Mesothelial cell of epicardium (in vitro differentiated cells): ENCODE data around the gene TM9SF4. TPM values are rescaled to one million over a fixed set of nuclear protein-coding genes. Genes with fewer than 3 reads are reported as not detected.

Experiments
- DNase-seq, 2 experiments: peaks; one replicate each; pipeline ENCODE4 v3.0.0; 2021; ENCODE audit warnings: low spot score in 2 of 2; ENCODE audit not compliant: unreplicated experiment in 2 of 2
- H3K27ac Mint-ChIP-seq: 2 replicates; pipeline ENCODE4 v1.8.0; 2021; ENCODE audit warnings: mixed read lengths
- H3K27me3 Mint-ChIP-seq: 2 replicates; pipeline ENCODE4 v1.8.0; 2021; ENCODE audit warnings: low read depth, mixed read lengths
- H3K36me3 Mint-ChIP-seq: 2 replicates; pipeline ENCODE4 v1.8.0; 2021; ENCODE audit warnings: mixed read lengths
- H3K4me1 Mint-ChIP-seq: 2 replicates; pipeline ENCODE4 v1.8.0; 2021; ENCODE audit warnings: mixed read lengths
- H3K4me3 Mint-ChIP-seq: 2 replicates; pipeline ENCODE4 v1.8.0; 2021; ENCODE audit warnings: mild to moderate bottlenecking, moderate library complexity, mixed read lengths
- H3K9me3 Mint-ChIP-seq: 2 replicates; pipeline ENCODE4 v1.8.0; 2021; ENCODE audit warnings: mixed read lengths
- total RNA-seq: library from RNA; stranded (reverse); gene quantifications from 3 replicates; pipeline ENCODE4 v1.2.1, GENCODE V29; 2021
- TF ChIP-seq, protein P1 (sequence below): fragments of 200-600 bp; sonication (generic); IDR thresholded peaks from one replicate; pipeline ENCODE4 v1.5.0; 2021; ENCODE audit warnings: antibody characterized with exemption; ENCODE audit not compliant: unreplicated experiment

The TM9SF4 gene
- total RNA-seq, 1 donor from 2014 or later, result 77.8 TPM

- TF ChIP-seq, protein P1, sequence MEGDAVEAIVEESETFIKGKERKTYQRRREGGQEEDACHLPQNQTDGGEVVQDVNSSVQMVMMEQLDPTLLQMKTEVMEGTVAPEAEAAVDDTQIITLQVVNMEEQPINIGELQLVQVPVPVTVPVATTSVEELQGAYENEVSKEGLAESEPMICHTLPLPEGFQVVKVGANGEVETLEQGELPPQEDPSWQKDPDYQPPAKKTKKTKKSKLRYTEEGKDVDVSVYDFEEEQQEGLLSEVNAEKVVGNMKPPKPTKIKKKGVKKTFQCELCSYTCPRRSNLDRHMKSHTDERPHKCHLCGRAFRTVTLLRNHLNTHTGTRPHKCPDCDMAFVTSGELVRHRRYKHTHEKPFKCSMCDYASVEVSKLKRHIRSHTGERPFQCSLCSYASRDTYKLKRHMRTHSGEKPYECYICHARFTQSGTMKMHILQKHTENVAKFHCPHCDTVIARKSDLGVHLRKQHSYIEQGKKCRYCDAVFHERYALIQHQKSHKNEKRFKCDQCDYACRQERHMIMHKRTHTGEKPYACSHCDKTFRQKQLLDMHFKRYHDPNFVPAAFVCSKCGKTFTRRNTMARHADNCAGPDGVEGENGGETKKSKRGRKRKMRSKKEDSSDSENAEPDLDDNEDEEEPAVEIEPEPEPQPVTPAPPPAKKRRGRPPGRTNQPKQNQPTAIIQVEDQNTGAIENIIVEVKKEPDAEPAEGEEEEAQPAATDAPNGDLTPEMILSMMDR, result no peak
- no peak overlapping the region for H3K27ac Mint-ChIP-seq
- no peaks in the 10 kb centered on the region for H3K4me1 Mint-ChIP-seq
- H3K27me3 Mint-ChIP-seq, result no peaks in the 10 kb centered on the region
- peaks cover 72% of the 10 kb centered on the region for H3K36me3 Mint-ChIP-seq
- no peak overlapping the region for H3K4me3 Mint-ChIP-seq
- no peak for DNase-seq
- no peaks in the 10 kb centered on the region for H3K9me3 Mint-ChIP-seq
These were observed 35.6 kb downstream of the TM9SF4 start for GRCh38 chr20:32144898-32145662.

DNA sequence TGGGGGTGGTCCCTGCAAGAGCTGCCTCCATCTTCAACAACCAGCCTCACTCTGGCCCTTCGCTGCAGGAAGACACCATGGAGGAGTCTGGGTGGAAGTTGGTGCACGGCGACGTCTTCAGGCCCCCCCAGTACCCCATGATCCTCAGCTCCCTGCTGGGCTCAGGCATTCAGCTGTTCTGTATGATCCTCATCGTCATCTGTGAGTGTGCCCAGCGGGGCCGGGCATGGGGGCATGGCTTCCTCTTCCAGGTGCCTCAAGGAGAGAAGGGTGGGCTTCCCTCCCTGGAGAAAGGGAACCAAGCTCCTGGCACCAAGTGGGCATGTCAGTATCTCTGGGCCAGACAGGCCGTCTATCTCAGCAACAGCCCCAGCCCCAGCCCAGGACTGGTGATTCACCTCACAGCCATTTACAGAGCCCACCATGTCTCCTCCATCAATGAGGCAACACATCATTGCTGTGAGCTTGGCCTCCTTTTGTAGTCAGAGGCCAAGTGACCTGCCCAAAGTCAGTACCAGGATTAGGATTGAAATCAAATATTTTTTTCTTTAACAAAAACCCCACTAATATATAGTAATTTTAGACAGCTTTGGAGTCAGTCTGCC is 40.2 kb downstream of the TM9SF4 start:
- Mint-ChIP-seq H3K36me3 (peaks cover 66% of the 10 kb centered on the region), H3K4me3 (no peak overlapping the region), H3K27me3 (no peaks in the 10 kb centered on the region), H3K4me1 (no peaks in the 10 kb centered on the region), H3K27ac (no peak overlapping the region), H3K9me3 (no peaks in the 10 kb centered on the region)
- TF ChIP-seq, protein P1, result no peak
- no peak for DNase-seq

GRCh38 chr20:32150291-32150848 is 40.9 kb downstream of the TM9SF4 start:
- no peaks in the 10 kb centered on the region for H3K27me3 Mint-ChIP-seq
- H3K4me1 Mint-ChIP-seq, result no peaks in the 10 kb centered on the region
- no peak for DNase-seq
- peaks cover 66% of the 10 kb centered on the region for H3K36me3 Mint-ChIP-seq
- no peak overlapping the region for H3K27ac Mint-ChIP-seq
- TF ChIP-seq, protein P1, result no peak
- no peak overlapping the region for H3K4me3 Mint-ChIP-seq
- no peaks in the 10 kb centered on the region for H3K9me3 Mint-ChIP-seq

DNA sequence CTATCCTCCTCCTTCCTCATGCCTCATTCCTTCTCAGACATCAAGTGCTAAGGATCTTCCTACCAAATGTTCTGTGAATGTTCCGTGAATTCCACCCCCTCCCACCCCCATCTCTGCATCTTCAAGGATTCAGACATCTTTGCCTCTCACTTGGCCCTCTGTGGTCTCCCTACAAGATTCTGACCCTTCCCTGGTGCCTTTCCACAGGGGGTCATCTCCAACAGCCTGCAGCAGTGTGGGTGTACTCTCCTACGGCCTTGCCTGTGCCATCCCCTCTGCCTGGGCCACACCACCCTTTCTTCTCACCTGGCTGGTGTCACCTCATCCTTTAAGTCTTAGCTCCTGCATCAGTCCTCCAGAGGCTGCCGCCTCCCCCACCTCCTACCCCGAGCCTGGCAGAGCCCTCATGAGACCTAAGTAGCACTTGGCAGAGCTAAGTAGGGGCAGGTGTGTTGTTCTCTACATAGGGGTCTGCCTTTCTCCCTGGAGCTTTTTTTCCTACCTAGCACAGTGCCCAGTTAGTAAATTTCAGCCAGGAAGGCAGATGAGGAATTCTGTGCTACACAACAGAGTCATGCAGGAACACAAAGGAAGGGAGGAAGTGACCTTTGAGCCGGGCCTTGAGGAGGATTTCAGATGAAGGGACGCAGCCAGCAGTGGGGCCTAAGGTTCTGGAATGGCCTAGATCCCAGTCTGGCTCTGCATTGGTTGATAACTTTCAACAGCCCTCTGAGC is 43.1 kb downstream of the TM9SF4 start:
- H3K36me3 Mint-ChIP-seq, result peaks cover 55% of the 10 kb centered on the region
- H3K4me3 Mint-ChIP-seq, result no peak overlapping the region
- TF ChIP-seq, protein P1, result no peak
- no peak overlapping the region for H3K27ac Mint-ChIP-seq
- H3K4me1 Mint-ChIP-seq, result no peaks in the 10 kb centered on the region
- DNase-seq, result no peak
- no peaks in the 10 kb centered on the region for H3K27me3 Mint-ChIP-seq
- H3K9me3 Mint-ChIP-seq, result no peaks in the 10 kb centered on the region

- Mint-ChIP-seq H3K27me3 (no peaks in the 10 kb centered on the region), H3K36me3 (peaks cover 58% of the 10 kb centered on the region), H3K27ac (no peak overlapping the region), H3K9me3 (no peaks in the 10 kb centered on the region), H3K4me1 (no peaks in the 10 kb centered on the region), H3K4me3 (no peak overlapping the region)
- DNase-seq, result no peak
- TF ChIP-seq, protein P1, result no peak
These were observed 43.7 kb downstream of the TM9SF4 start for GRCh38 chr20:32153156-32153665.
